Adipose tissue (tissue), 3 donors: ENCODE data around the gene CYTH1. TPM values are rescaled to one million over a fixed set of nuclear protein-coding genes. Genes with fewer than 3 reads are reported as not detected.
"Not testable (repeated sequence)": the region's sequence is repeated elsewhere in the genome, so short reads cannot be mapped to it uniquely, and the experiment has no call there.

Experiments used
- H3K27ac ChIP-seq: one replicate; pipeline ENCODE4 v1.5.1; 2013; ENCODE audit warnings: low read depth, low read length
- WGBS, 3 donors: extraction: QIAGEN DNeasy Blood & Tissue Kit; methylation state at CpG; one replicate each; pipeline ENCODE4 v1.1.7; 2013; 5-methylcytosine and 5-hydroxymethylcytosine counted together
- polyA plus RNA-seq, 3 donors: library from polyadenylated mRNA; stranded (reverse); fragments of 200-250 nt; gene quantifications; one replicate each; pipeline ENCODE4 v1.2.3, GENCODE V29; 2013
- donor health status: healthy with polysubstance abuse.
- donor health status: Bipolar disorder and iron deficiency.
- donor health status: healthy.

Gene CYTH1
- polyA plus RNA-seq, 3 donors, result 23.8 to 42.1 (median 41.7) TPM

GRCh38 chr17:78771758-78772382, 10.2 kb downstream of the CYTH1 start:
- H3K27ac ChIP-seq, result no peak overlapping the region
- 43 to 80% (median 46%) methylated on average over 6 of the region's 6 CpGs for WGBS, 3 donors

GRCh38 chr17:78769196-78769773, 12.8 kb downstream of the CYTH1 start:
- WGBS, 3 donors, result 92 to 95% (median 94%) methylated on average over 7 of the region's 7 CpGs
- no peak overlapping the region for H3K27ac ChIP-seq

- WGBS, 3 donors, result 44 to 70% (median 51%) methylated on average over 4 of the region's 4 CpGs
- H3K27ac ChIP-seq, result no peak overlapping the region
These were observed 14.3 kb downstream of the CYTH1 start for GRCh38 chr17:78767806-78768205.

- H3K27ac ChIP-seq, result no peak overlapping the region
- 79 to 93% (median 90%) methylated on average over 5 of the region's 5 CpGs for WGBS, 3 donors
These were observed 15.3 kb downstream of the CYTH1 start for GRCh38 chr17:78766743-78767294.

GRCh38 chr17:78766225-78766624, 15.8 kb downstream of the CYTH1 start:
- 55 to 89% (median 76%) methylated on average over 2 of the region's 2 CpGs for WGBS, 3 donors
- H3K27ac ChIP-seq, result no peak overlapping the region

GRCh38 chr17:78765821-78766220, 16.3 kb downstream of the CYTH1 start:
- 79 to 85% (median 83%) methylated on average over 3 of the region's 3 CpGs for WGBS, 3 donors
- H3K27ac ChIP-seq, result no peak overlapping the region

GRCh38 chr17:78764871-78765270, 17.2 kb downstream of the CYTH1 start:
- WGBS, 3 donors, result 81 to 89% (median 87%) methylated on average over 8 of the region's 8 CpGs
- no peak overlapping the region for H3K27ac ChIP-seq

- H3K27ac ChIP-seq, result no peak overlapping the region
- WGBS, 3 donors, result 96 to 100% (median 97%) methylated on average over 3 of the region's 3 CpGs
These were observed 18.5 kb downstream of the CYTH1 start for GRCh38 chr17:78763561-78763960.

GRCh38 chr17:78761789-78762406, 20.2 kb downstream of the CYTH1 start:
- WGBS, 3 donors, result 40 to 52% (median 50%) methylated on average over 5 of the region's 5 CpGs

GRCh38 chr17:78759969-78760352, 22.1 kb downstream of the CYTH1 start:
- H3K27ac ChIP-seq, result no peak overlapping the region

More at GRCh38 chr17:78761789-78762406, 20.2 kb downstream of the CYTH1 start:
- H3K27ac ChIP-seq, result no peak overlapping the region

GRCh38 chr17:78759203-78759968, 22.7 kb downstream of the CYTH1 start:
- WGBS, 3 donors, result 41 to 55% (median 51%) methylated on average over 11 of the region's 11 CpGs
- H3K27ac ChIP-seq, result no peak overlapping the region

More at GRCh38 chr17:78759969-78760352, 22.1 kb downstream of the CYTH1 start:
- 63 to 77% (median 76%) methylated on average over 5 of the region's 5 CpGs for WGBS, 3 donors

- no peak overlapping the region for H3K27ac ChIP-seq
- WGBS, 3 donors, result 82 to 90% (median 86%) methylated on average over 13 of the region's 13 CpGs
These were observed 28.5 kb downstream of the CYTH1 start for GRCh38 chr17:78753316-78754250.

GRCh38 chr17:78751447-78752161, 30.5 kb downstream of the CYTH1 start:
- WGBS, 3 donors, result 77 to 88% (median 78%) methylated on average over 14 of the region's 14 CpGs
- H3K27ac ChIP-seq, result no peak overlapping the region

- H3K27ac ChIP-seq, result not testable (repeated sequence)
These were observed 31.1 kb downstream of the CYTH1 start for GRCh38 chr17:78751000-78751399.

GRCh38 chr17:78748730-78749317, 33.2 kb downstream of the CYTH1 start:
- WGBS, 3 donors, result 51 to 66% (median 54%) methylated on average over 8 of the region's 8 CpGs
- peak overlapping the region; percentile 84 for H3K27ac ChIP-seq

More at GRCh38 chr17:78751000-78751399, 31.1 kb downstream of the CYTH1 start:
- 97 to 98% (median 98%) methylated on average over 5 of the region's 5 CpGs for WGBS, 3 donors

DNA sequence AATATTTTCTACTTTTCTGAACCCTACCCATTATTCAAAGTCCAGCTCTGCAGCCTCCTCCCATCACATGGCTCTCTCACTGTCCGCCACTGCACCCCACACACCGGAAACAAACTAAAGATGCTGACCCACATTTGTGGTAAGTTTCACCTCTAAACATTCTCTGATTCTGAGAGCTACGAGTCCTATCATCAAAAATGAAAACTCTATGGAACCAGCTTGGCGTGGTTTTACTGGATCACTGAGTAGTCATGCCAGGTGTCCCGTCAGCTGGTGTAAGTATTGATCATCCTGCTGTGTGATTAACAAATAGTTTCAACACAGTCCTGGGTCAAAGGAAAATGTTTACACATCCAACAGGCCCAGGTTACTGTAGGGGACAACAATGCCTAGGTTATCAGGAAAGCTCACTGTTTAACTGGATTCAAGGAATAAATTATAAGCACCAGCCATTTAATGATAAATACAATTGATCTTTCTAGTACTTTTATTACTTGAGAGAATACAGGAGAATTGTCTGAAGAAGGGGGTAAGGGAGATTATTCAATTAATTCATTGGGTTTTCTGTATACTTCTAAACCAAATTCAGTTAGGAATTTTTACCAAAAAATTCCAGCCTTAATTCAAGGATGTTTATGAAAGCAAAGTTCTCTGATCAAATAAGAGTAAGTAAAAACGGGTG, 33.9 kb downstream of the CYTH1 start:
- 29 to 48% (median 40%) methylated on average over 6 of the region's 6 CpGs for WGBS, 3 donors

More for the DNA sequence above, 33.9 kb downstream of the CYTH1 start:
- H3K27ac ChIP-seq, result peak overlapping the region; percentile 84
